Fibroblast of skin of back (primary cell): ENCODE data around the gene DNMBP.
"Not testable (repeated sequence)": the region's sequence is repeated elsewhere in the genome, so short reads cannot be mapped to it uniquely, and the experiment has no call there.

ENCODE experiments used
- DNase-seq: peaks from one replicate; pipeline ENCODE4 v3.0.0-alpha.2; 2013

DNMBP gene

DNA sequence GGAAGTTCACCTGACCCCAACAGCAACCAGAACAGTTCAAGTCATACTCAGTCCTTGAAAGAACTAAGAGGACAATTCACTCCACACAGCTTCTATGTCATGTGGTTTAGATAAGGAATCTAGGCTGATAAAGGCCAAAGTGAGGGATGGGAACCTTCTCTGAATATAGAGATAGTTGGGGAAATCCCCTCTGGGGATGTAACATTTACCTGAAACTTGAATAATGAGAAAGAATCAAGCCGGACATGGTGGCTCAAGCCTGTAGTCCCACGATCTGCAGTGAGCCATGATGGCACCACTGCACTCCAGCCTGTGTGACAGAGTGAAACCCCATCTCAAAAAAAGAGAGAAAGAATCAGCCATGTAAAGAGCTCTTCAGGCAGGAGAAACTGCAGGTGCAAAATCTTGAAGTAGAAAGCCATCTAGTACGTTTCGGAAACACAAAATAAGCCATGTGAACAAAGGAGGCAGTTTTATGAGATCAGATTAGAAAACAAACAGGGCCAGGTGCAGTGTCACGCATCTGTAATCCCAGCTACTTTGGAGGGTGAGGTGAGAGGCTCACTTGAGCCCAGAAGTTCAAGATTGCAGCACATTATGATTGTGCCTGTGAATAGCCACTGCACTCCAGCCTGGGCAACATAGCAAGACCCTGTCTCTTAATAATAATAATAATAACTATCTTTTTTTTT lies 4.5 kb upstream of the DNMBP start:
- DNase-seq, result no peak

GRCh38 chr10:100013621-100014020 lies 3.9 kb upstream of the DNMBP start:
- DNase-seq, result no peak

- not testable (repeated sequence) for DNase-seq
Measured at GRCh38 chr10:100011906-100012305, 2.2 kb upstream of the DNMBP start.

DNA sequence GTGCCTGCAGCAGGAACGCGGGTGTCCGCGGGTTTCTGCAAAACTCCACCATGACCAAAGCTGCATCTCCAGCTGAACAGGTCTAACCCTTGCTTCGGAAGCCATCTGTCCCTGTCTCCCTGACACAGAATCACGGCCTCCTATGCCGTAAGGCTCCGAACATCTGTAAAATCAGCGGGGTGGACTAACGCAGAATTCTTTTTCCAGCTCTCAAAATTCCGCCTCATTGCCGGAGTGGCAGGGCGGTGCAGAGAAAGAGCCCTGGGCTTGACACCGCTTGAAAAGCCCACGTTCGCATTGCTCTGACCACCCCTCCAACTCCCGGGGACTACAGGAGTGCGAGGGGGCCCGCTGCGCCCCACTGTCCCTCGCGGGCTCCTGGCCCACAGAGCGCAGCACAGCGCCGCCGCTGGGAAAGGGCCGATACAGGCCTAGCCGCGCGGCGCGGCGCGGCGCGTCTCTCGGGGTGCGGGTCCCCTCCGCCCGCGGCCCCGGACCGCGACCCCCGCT lies 409 bp downstream of the DNMBP start:
- no peak for DNase-seq

DNA sequence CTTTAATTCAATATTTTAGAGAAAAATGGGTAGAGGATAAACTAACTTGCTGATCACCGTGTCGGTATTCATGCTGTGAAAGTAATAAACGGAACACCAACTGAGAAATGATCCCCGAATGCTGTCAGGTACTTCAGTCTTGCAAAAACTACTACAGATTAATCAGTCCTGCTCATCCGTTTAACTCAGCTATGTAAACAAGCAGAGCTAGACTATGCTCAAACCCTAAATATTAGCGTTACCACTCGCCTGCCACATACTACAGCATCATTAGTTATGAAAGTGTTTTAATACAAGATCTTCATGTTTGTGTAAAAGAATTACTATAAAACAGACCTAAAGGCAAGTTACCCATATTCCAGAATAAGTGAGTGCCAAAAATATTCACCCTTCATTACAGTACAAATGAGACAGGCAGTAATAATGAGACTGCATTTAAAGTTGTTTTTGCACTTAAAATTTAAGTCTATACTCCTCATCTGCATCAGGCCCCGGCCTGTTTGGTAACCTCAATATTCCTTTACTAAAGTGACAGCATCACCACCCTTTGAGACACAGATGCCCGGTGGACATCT lies 952 bp downstream of the DNMBP start:
- DNase-seq, result no peak

GRCh38 chr10:100008142-100008522 lies 1.6 kb downstream of the DNMBP start:
- peak; percentile 31 for DNase-seq

- DNase-seq, result no peak
Measured at GRCh38 chr10:100007231-100008141, 2.3 kb downstream of the DNMBP start.

DNA sequence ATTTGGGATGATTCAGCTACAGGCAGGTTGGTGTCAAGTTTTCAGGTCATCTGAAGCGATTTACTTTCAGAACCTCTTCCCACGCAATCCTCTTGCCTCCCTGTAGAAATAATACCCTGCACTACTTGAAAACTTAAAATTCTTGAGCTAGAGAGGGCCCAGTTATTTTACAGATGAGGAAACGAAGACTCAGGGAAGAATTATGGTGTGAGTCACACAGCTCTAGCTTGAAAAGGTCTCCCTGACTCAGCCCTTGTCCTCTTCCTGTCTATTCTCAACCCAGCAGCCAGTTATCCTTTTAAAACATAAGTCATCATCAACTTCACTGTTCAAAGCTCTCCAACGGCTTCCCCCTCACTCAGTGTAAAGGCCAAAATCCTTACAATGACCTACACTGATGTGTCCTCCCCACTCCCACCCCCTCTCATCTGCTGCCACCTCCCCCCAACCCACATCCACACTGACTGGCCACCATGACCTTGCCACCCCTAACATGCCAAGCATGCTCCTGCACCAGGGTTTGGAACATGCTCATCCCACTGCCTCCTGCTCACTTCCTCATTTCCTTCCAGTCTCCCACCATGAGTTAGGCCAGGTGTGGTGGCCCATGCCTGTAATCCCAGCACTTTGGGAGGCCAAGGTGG lies 3.4 kb downstream of the DNMBP start:
- DNase-seq, result peak; percentile 97

DNA sequence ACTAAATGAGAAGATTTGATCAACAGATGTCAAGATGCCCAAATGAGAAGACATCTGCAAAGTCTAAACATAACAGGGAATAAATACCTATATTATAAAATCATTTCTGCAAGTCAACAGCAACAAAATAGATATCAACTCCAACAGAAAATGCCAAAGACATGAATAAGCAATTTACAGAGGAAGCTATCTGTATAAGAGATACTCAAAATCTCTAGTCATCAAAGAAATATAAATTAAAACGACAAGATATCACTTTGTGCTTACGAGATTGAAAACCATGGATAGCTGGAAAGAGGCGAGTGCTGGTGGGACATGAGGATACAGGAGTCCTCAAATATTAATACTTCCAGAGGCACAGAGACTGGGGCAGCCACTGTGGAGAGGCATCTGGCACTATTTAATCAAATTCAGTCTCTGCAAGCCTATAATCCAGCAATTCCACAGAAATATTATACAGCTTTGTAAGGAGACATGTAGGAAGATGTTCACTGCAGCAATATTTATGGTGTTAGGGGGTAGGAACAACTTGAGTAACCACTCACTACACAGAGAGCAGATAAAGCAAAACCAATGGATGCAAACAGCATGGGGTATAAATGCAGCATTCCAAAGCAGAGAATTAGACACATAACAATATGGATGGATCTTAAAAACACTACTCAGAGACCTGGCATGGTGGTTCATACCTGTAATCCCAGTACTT lies 4.8 kb downstream of the DNMBP start:
- DNase-seq, result peak; percentile 30

- no peak for DNase-seq
Measured at GRCh38 chr10:100000109-100000644, 9.6 kb downstream of the DNMBP start.

DNA sequence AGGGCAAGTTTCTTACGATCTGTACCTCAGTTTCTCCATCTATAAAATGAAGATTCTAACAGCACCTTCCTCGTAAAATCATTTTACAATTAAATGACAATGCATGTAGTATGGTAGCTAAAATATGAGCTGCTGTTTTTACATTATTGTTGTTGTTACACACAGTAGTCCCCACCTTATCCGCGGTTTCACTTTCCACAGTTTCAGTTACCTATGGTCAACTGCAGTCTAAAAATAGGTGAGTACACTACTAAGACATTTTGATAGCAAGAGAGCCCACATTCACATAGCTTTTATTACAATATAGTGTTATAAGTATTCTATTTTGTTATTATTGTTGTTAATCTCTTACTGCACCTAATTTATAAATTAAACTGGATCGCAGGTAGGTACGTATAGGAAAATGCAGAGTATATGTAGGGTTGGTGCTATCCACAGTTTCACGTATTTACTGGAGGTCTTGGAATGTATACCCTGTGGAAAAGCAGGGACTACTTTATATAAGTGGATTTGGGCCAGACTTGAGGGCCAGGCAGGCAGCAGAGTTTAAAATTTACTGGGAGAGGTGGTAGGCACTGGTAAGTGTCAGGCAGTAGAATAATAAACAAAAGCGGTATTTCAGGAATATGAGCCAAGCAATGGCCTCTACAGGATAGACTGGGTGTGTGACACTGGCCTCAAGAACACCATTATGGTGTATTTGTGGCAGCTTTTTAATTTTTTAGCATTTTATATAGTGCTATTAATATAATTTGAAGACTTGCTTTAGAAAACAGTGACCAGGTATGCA lies 10.2 kb downstream of the DNMBP start:
- DNase-seq, result no peak

- no peak for DNase-seq
Measured at GRCh38 chr10:99998889-99999288, 10.9 kb downstream of the DNMBP start.

DNA sequence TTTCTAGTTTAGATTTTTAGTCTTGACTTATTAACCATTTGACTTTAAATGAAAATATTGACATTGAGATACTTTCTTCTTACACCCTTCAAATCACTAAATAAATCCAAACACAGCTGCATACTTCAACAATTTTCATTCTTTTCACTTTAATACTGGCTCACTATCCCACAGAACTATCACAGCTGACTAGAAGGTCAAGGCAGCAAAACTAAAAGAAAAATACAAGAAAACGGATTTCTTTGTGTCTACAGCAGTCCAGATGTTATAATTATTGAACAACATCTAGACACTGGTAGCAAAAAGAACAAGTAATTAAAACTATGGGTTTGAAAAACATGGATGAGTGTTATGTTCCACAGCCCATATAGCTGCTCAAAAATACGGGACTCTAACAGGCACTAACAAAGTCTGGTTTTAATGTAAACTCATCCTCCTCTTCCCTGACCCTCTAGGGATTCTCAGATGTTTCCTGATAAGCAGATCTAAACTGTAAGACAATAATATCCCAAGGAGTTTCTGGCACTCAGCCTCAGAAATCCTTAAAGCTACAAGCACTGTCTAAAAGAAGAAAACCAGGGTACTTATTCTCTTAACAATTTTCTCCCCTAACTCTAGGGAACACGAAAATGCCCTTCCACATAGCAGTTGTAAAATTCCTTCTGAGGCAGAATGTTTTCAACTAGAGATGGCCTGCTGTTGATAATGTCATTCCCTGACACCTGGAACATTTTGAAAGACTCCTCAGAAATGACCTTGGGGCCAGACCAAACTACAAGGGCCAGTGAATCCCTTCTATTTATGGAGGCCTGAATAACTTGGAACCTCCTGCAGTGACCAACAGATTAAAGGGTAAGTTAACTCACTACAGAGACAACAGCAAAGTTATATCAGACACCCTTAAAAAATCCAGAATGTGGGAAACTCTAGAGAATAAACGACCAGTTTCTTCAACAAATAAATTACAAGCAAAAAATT lies 12.8 kb downstream of the DNMBP start:
- peak; percentile 67 for DNase-seq

DNA sequence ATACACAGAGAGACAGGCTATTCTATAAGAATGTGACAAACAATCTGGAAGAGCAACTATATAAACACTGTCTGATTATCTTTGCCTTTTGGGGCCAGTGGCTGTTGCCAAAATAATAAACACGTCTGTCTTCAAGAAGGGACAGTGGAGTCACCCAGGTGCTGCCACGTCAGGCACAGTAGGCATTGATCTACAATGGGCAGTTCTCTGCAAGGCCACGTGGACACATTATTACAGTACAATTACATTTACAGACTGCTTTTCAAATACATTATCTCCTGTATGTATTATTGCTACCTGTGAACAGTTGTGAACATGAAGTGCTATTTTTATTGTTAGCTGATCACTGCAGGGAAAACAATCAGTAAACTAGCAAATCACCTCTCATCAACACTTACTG lies 14.0 kb downstream of the DNMBP start:
- no peak for DNase-seq

GRCh38 chr10:99995269-99995668 lies 14.5 kb downstream of the DNMBP start:
- DNase-seq, result no peak

GRCh38 chr10:99994801-99995200 lies 14.9 kb downstream of the DNMBP start:
- no peak for DNase-seq

DNA sequence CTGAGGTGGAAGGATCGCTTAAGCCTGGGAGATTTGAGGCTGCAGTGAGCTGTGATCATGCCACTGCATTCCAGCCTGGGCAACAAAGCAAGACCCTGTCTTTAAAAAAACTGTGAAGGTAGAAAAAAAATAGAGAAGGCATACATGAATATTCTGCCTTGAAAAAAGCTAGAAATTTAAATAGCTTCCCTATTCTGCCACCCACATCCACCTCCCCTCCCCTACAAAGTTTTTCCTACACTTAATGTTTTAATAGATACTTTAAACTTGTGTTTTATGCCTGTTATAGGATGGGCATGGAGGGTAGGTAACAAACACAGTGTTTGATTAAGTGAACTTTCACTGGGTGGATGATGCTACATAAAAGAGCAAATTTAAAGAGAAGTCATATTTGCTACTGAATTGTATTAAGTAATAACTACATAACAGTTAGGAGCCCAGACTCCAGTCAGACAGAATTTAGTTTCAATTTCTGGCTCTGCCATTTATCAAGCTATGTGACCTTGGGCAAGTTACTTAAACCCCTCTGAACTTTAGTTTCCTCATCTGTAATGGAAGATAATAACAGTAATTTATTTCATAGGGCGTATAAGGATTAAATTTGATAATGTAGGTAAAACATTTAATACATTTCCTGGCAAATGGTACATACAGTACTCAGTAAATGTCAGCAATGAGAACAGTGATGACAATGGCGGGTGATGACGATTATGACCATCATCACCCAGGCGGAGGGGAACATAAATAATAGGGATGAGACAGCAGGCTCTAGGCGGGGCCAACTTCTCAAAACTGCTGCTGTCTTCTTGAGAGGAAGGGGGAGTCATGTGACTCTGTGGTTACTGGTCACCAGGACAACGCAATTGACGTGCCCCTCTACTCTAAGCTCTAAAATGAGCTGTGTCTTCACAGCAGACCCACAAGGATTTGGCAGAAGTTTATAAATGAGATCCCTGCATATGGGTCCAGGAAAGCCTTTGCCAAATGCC lies 15.8 kb downstream of the DNMBP start:
- DNase-seq, result peak; percentile 91

- not testable (repeated sequence) for DNase-seq
Measured at GRCh38 chr10:99985637-99986036, 24.1 kb downstream of the DNMBP start.
